B cell (primary cell): ENCODE results near the gene S100A4. TPM values are rescaled to one million over a fixed set of nuclear protein-coding genes. Genes with fewer than 3 reads are reported as not detected.
A peak's percentile ranks its signal among the peaks of the same experiment; 100 is the strongest.

Experiments
- ATAC-seq: fragments of 200-7000 bp; cut with Tn5 transposase; one replicate; pipeline ENCODE4 v1.10.0; 2021; ENCODE audit warnings: low read depth, mild to moderate bottlenecking, moderate number of reproducible peaks, moderate library complexity
- CTCF ChIA-PET: fragments of 350-600 bp; sonication (Branson Sonifier 250); formaldehyde crosslinking; loops from one replicate; lab custom pipeline; 2021; ENCODE audit warnings: antibody characterized with exemption, inconsistent platforms; lab: Charles Lee
- POLR2A ChIA-PET: fragments of 350-600 bp; sonication (Branson Sonifier 250); formaldehyde crosslinking; loops from one replicate; lab custom pipeline; 2021; ENCODE audit warnings: antibody characterized with exemption; lab: Charles Lee
- DNase-seq: peaks from one replicate; pipeline ENCODE4 v3.0.0; 2013
- H2AFZ ChIP-seq: 2 replicates; pipeline ENCODE4 v1.6.1; 2012; ENCODE audit warnings: mild to moderate bottlenecking, low read depth, low read length; ENCODE audit not compliant: insufficient read depth, poor library complexity, severe bottlenecking
- H3K27ac ChIP-seq, 2 donors: 1 replicate in 1 of 2; 2 replicates in 1 of 2; pipeline ENCODE4 v1.5.1; 2012 to 2013; ENCODE audit warnings: low read length in 2 of 2, mild to moderate bottlenecking in 2 of 2, moderate library complexity in 1 of 2
- H3K27me3 ChIP-seq, 4 experiments: fragments of 200-600 bp in 1 of 4; sonication (generic) in 1 of 4; replicated peaks in 1 of 4; 1 replicate in 2 of 4; 2 replicates in 2 of 4; pipeline versions ENCODE4 v1.6.1 to v1.7.0; 2013 to 2016; ENCODE audit warnings: low read length in 3 of 4, mild to moderate bottlenecking in 2 of 4, mixed read lengths in 1 of 4, moderate library complexity in 1 of 4; ENCODE audit not compliant: insufficient read depth in 4 of 4, control insufficient read depth in 3 of 4; ENCODE audit errors: control extremely low read depth in 1 of 4
- H3K36me3 ChIP-seq, 2 experiments: replicated peaks in 1 of 2; 1 replicate in 1 of 2; 2 replicates in 1 of 2; pipeline versions ENCODE4 v1.6.1 to v1.7.1; 2013; ENCODE audit warnings: low read length in 1 of 2; ENCODE audit not compliant: insufficient read depth in 2 of 2, control insufficient read depth in 1 of 2; ENCODE audit errors: control extremely low read depth in 1 of 2, extremely low read depth in 1 of 2
- H3K4me1 ChIP-seq, 2 donors: fragments of 200-600 bp in 1 of 2; sonication (generic) in 1 of 2; 1 replicate in 1 of 2; 2 replicates in 1 of 2; pipeline versions ENCODE4 v1.5.1 to v1.6.1; 2013 to 2017; ENCODE audit warnings: low read length in 2 of 2; ENCODE audit not compliant: control insufficient read depth in 2 of 2, insufficient read depth in 2 of 2
- H3K4me2 ChIP-seq: replicated peaks from 2 replicates; pipeline ENCODE3; 2012; ENCODE audit warnings: mild to moderate bottlenecking, low read depth, low read length; ENCODE audit not compliant: poor library complexity, severe bottlenecking
- H3K4me3 ChIP-seq, 5 experiments: fragments of 200-600 bp in 1 of 5; sonication (generic) in 1 of 5; 1 replicate in 3 of 5; 2 replicates in 2 of 5; pipeline versions ENCODE4 v1.5.1 to v1.7.0; 2011 to 2016; ENCODE audit warnings: low read length in 4 of 5, mild to moderate bottlenecking in 4 of 5, low read depth in 2 of 5, control low read depth in 1 of 5, moderate library complexity in 1 of 5; ENCODE audit not compliant: insufficient read depth in 1 of 5; ENCODE audit errors: control extremely low read depth in 1 of 5, extremely low read depth in 1 of 5
- H3K79me2 ChIP-seq: fragments of 200-600 bp; sonication (generic); one replicate; pipeline ENCODE4 v1.6.0; 2016; ENCODE audit warnings: low read length; ENCODE audit not compliant: control insufficient read depth, insufficient read depth
- H3K9ac ChIP-seq: fragments of 200-600 bp; sonication (generic); 2 replicates; pipeline ENCODE4 v1.6.1; 2017; ENCODE audit warnings: mild to moderate bottlenecking, low read length, moderate library complexity
- H3K9me3 ChIP-seq, 3 donors: one replicate each; pipeline versions ENCODE4 v1.6.1 to v1.7.1; 2013; ENCODE audit warnings: low read length in 2 of 3; ENCODE audit not compliant: control insufficient read depth in 2 of 3, insufficient read depth in 1 of 3; ENCODE audit errors: control extremely low read depth in 1 of 3
- H4K20me1 ChIP-seq: 2 replicates; pipeline ENCODE4 v1.6.0; 2012; ENCODE audit warnings: mild to moderate bottlenecking, low read length; ENCODE audit not compliant: insufficient read depth, control insufficient read depth, poor library complexity, severe bottlenecking
- H3K27ac Mint-ChIP-seq: one replicate; pipeline ENCODE4 v1.8.0; 2021; ENCODE audit warnings: mixed read lengths
- H3K27me3 Mint-ChIP-seq: one replicate; pipeline ENCODE4 v1.8.0; 2021; ENCODE audit warnings: mixed read lengths
- H3K4me1 Mint-ChIP-seq: one replicate; pipeline ENCODE4 v1.8.0; 2021; ENCODE audit warnings: mixed read lengths
- H3K4me3 Mint-ChIP-seq: one replicate; pipeline ENCODE4 v1.8.0; 2021; ENCODE audit warnings: mixed read lengths
- H3K9me3 Mint-ChIP-seq: one replicate; pipeline ENCODE4 v1.8.0; 2022; ENCODE audit warnings: mixed read lengths; ENCODE audit not compliant: insufficient read depth
- EZH2 ChIP-seq: IDR thresholded peaks from 2 replicates; pipeline ENCODE4 v1.6.1; 2012; ENCODE audit warnings: borderline replicate concordance, low read depth, mild to moderate bottlenecking, moderate library complexity, low read length; ENCODE audit not compliant: insufficient read depth, poor library complexity, severe bottlenecking
- WGBS: methylation state at CpG from one replicate; pipeline ENCODE4 v1.1.5; 2013; ENCODE audit warnings: missing lambda C conversion rate; ENCODE audit not compliant: insufficient coverage; 5-methylcytosine and 5-hydroxymethylcytosine counted together
- intact Hi-C: fragments of 100-400 bp; cut with micrococcal nuclease; formaldehyde crosslinking; loops from one replicate; pipeline ENCODE4 v1.10.0; 2022
- polyA plus RNA-seq: library from polyadenylated mRNA; depleted of rRNA; stranded (reverse); fragments of >200 nt; gene quantifications from 2 replicates; pipeline ENCODE4 v1.2.3, GENCODE V29; 2012
- total RNA-seq, 2 donors: library from RNA; stranded (reverse); fragments of 120-200 nt in 1 of 2; gene quantifications; 1 replicate in 1 of 2; 2 replicates in 1 of 2; pipeline versions ENCODE4 v1.2.3 to v1.2.4, GENCODE V29; 2013 to 2022
- TF ChIP-seq, protein P1 (sequence below): fragments of 200-600 bp; IDR thresholded peaks from one replicate; pipeline ENCODE4 v1.8.0; 2022; ENCODE audit warnings: antibody characterized with exemption, mild to moderate bottlenecking

The S100A4 gene
- total and polyA plus RNA-seq, 2 donors (not counting 1 experiment from before 2014, with no cell fraction given): 62.7 to 150 TPM

- peak overlapping the region; percentile 96 for H3K4me2 ChIP-seq
- Mint-ChIP-seq H3K4me1 (peaks cover 45% of the 10 kb centered on the region), H3K27ac (peak overlapping the region; percentile 96), H3K27me3 (no peaks in the 10 kb centered on the region), H3K4me3 (peak overlapping the region; percentile 95), H3K9me3 (no peaks in the 10 kb centered on the region)
- WGBS: 100% methylated on average over 1 of the region's 3 CpGs
- H3K4me3 ChIP-seq: peak overlapping the region; percentile 75 to 95 (median 85)
- ChIA-PET CTCF (interaction anchor here (0.9 to 10.9 kb wide), 11 partner anchors 12 to 137 kb away, joined by 3 to 189 read pairs (median 5); partner anchors contain the start of genes CHTOP, S100A2, S100A3 and S100A4), POLR2A (interaction anchor here (0.8 to 2.8 kb wide), 9 partner anchors 10 to 685 kb away, joined by 3 to 20 read pairs (median 5); partner anchors contain the start of genes S100A2 and S100A4)
- peak overlapping the region; percentile 96 for H2AFZ ChIP-seq
- TF ChIP-seq EZH2: no peak
- TF ChIP-seq, protein P1, sequence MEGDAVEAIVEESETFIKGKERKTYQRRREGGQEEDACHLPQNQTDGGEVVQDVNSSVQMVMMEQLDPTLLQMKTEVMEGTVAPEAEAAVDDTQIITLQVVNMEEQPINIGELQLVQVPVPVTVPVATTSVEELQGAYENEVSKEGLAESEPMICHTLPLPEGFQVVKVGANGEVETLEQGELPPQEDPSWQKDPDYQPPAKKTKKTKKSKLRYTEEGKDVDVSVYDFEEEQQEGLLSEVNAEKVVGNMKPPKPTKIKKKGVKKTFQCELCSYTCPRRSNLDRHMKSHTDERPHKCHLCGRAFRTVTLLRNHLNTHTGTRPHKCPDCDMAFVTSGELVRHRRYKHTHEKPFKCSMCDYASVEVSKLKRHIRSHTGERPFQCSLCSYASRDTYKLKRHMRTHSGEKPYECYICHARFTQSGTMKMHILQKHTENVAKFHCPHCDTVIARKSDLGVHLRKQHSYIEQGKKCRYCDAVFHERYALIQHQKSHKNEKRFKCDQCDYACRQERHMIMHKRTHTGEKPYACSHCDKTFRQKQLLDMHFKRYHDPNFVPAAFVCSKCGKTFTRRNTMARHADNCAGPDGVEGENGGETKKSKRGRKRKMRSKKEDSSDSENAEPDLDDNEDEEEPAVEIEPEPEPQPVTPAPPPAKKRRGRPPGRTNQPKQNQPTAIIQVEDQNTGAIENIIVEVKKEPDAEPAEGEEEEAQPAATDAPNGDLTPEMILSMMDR: no peak
- peak overlapping the region in 1 of 2 donors; percentile 84 for H3K27ac ChIP-seq
- no peaks in the 10 kb centered on the region for H3K27me3 ChIP-seq
- DNase-seq (no peak), ATAC-seq (no peak)
- peaks cover 10% of the 10 kb centered on the region for H3K79me2 ChIP-seq
- intact Hi-C loops: loop anchor here (10.0 kb wide), 2 partner anchors 100 to 140 kb away; partner anchors contain the start of genes CHTOP, ILF2 and NPR1
- no peaks in the 10 kb centered on the region for H4K20me1 ChIP-seq
- peak overlapping the region; percentile 86 for H3K9ac ChIP-seq
- H3K36me3 ChIP-seq: peaks cover 0 to 4% of the 10 kb centered on the region in 2 experiments
- H3K4me1 ChIP-seq: peaks cover 38 to 48% of the 10 kb centered on the region in 2 donors
- H3K9me3 ChIP-seq: no peaks in the 10 kb centered on the region
Measured at GRCh38 chr1:153534925-153535241, 10.7 kb downstream of the S100A4 start.
